IMR-90 (cell line): ENCODE data around the gene C9orf50.

Source experiments
- BHLHE40 ChIP-seq: fragments of 150-350 bp; IDR thresholded peaks from 2 replicates; pipeline ENCODE4 v1.6.1; 2016; ENCODE audit warnings: mild to moderate bottlenecking, low read depth, low read length
- CEBPB ChIP-seq: IDR thresholded peaks from 2 replicates; pipeline ENCODE4 v1.6.1; 2012; ENCODE audit warnings: low read depth, low read length, improper control_type of control experiment
- CTCF ChIP-seq: conservative IDR thresholded peaks from 2 replicates; pipeline ENCODE4 v1.5.1; 2012; ENCODE audit warnings: mild to moderate bottlenecking, low read depth, low read length, improper control_type of control experiment
- MAZ ChIP-seq: IDR thresholded peaks from 2 replicates; pipeline ENCODE4 v1.6.1; 2012; ENCODE audit warnings: low read depth, mild to moderate bottlenecking, low read length, improper control_type of control experiment, moderate library complexity, borderline replicate concordance
- MXI1 ChIP-seq: IDR thresholded peaks from 2 replicates; pipeline ENCODE4 v1.6.1; 2012; ENCODE audit warnings: low read depth, mild to moderate bottlenecking, low read length, moderate library complexity, borderline replicate concordance
- NFE2L2 ChIP-seq: fragments of 150-350 bp; IDR thresholded peaks from 2 replicates; pipeline ENCODE4 v1.6.1; 2016; ENCODE audit warnings: low read depth, mild to moderate bottlenecking, low read length
- POLR2A ChIP-seq: IDR thresholded peaks from 2 replicates; pipeline ENCODE4 v1.6.1; 2012; ENCODE audit warnings: mild to moderate bottlenecking, low read depth, low read length
- RAD21 ChIP-seq: IDR thresholded peaks from 2 replicates; pipeline ENCODE4 v1.6.1; 2012; ENCODE audit warnings: low read length, improper control_type of control experiment
- RFX5 ChIP-seq: IDR thresholded peaks from 2 replicates; pipeline ENCODE4 v1.8.0; 2012; ENCODE audit warnings: low read depth, mild to moderate bottlenecking, low read length, moderate library complexity
- SMC3 ChIP-seq: fragments of 150-350 bp; IDR thresholded peaks from 2 replicates; pipeline ENCODE4 v1.6.1; 2016; ENCODE audit warnings: low read depth, mild to moderate bottlenecking, antibody characterized with exemption, low read length, moderate library complexity

DNA sequence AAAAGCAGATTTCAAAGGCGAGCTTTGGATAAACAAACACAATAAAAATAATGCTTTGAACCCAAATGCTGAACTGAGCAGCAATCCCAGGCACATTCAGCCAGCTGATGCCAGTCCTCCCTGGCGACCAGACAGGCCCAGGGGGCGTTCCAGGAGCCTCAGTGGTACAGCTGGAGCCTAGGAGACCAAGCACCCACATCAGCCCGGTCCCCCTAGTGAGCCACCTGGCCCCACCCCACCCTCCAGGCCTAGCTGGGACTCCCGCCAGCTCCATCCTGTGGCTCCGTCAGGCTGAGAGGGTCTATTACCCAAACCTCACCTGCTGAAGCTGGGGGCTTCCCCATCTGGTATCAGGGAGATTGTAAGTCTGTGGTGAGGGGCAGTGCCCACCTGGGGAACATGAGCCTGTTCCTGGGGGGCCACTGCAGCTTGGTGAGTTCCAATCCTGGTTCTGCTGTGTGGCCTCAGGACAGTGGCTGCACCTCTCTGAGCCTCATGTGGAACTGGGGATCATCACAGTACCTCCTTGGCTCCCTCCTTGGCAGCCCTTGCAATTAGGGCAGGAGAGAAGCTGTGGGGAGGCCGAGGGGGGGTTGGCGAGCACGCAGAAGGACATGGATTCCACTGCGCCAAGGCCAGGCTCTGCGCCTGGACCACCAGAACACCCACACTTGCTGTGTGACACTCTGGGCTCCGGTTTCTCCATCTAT lies 16.7 kb downstream of the C9orf50 start:
- no peak for TF ChIP-seq POLR2A
- no peak for TF ChIP-seq RFX5
- TF ChIP-seq CTCF: no peak
- TF ChIP-seq CEBPB: no peak
- no peak for TF ChIP-seq RAD21
- no peak for TF ChIP-seq BHLHE40
- no peak for TF ChIP-seq MXI1
- no peak for TF ChIP-seq NFE2L2
- no peak for TF ChIP-seq MAZ
- no peak for TF ChIP-seq SMC3
